Esophagus squamous epithelium (tissue), 5 donors: ENCODE results near the gene CFI. TPM values are rescaled to one million over a fixed set of nuclear protein-coding genes. Genes with fewer than 3 reads are reported as not detected.

Experiments used
- DNase-seq: peaks from one replicate; lab custom pipeline; 2025; lab: John Stamatoyannopoulos, UW
- H3K27ac ChIP-seq, 4 donors: fragments of 200-600 bp; sonication (generic); one replicate each; pipeline ENCODE4 v1.5.1; 2016 to 2019; ENCODE audit warnings: mild to moderate bottlenecking in 1 of 4
- H3K27me3 ChIP-seq, 4 donors: fragments of 200-600 bp; sonication (generic); 1 replicate in 3 of 4; 2 replicates in 1 of 4; pipeline versions ENCODE4 v1.5.1 to v1.6.0; 2017 to 2021; ENCODE audit warnings: antibody characterized with exemption in 1 of 4
- H3K36me3 ChIP-seq, 3 donors: fragments of 200-600 bp; sonication (generic); one replicate each; pipeline ENCODE4 v1.5.1; 2016 to 2019
- H3K4me1 ChIP-seq, 3 donors: fragments of 200-600 bp; sonication (generic); one replicate each; pipeline ENCODE4 v1.5.1; 2017 to 2019
- H3K4me3 ChIP-seq, 4 donors: fragments of 200-600 bp; sonication (generic); 1 replicate in 3 of 4; 2 replicates in 1 of 4; pipeline ENCODE4 v1.5.1; 2016 to 2019; ENCODE audit warnings: mild to moderate bottlenecking in 2 of 4, moderate library complexity in 1 of 4
- H3K9me3 ChIP-seq, 3 donors: fragments of 200-600 bp; sonication (generic); one replicate each; pipeline ENCODE4 v1.5.1; 2016 to 2019
- CTCF ChIP-seq, 6 experiments: fragments of 450-650 bp in 4 of 6; fragments of 200-600 bp in 2 of 6; sonication (generic) in 2 of 6; IDR thresholded peaks; one replicate each; pipeline ENCODE4 v1.5.1; 2016 to 2019; ENCODE audit warnings: antibody characterized with exemption in 6 of 6, mild to moderate bottlenecking in 4 of 6, moderate library complexity in 4 of 6
- POLR2A ChIP-seq, 4 donors: fragments of 450-650 bp; IDR thresholded peaks; one replicate each; pipeline ENCODE4 v1.6.1; 2017; ENCODE audit warnings: antibody characterized with exemption in 4 of 4, mild to moderate bottlenecking in 4 of 4, moderate library complexity in 3 of 4
- WGBS, 2 donors: methylation state at CpG; one replicate each; pipeline ENCODE4 v1.1.5; 2018; 5-methylcytosine and 5-hydroxymethylcytosine counted together
- intact Hi-C: fragments of 100-400 bp; cut with DNase I; formaldehyde crosslinking; loops from one replicate; pipeline ENCODE4 v1.15.0; 2022
- total RNA-seq, 4 donors: library from RNA; depleted of rRNA; stranded (reverse); fragments of >200 nt; gene quantifications; one replicate each; pipeline ENCODE4 v1.1.0, GENCODE V29; 2016
- donor health status: DM: yes; HTN: yes; CAD: no.

The CFI gene
- total RNA-seq, 4 donors from 2014 or later = 6.1 to 45.1 (median 11.0) TPM

DNA sequence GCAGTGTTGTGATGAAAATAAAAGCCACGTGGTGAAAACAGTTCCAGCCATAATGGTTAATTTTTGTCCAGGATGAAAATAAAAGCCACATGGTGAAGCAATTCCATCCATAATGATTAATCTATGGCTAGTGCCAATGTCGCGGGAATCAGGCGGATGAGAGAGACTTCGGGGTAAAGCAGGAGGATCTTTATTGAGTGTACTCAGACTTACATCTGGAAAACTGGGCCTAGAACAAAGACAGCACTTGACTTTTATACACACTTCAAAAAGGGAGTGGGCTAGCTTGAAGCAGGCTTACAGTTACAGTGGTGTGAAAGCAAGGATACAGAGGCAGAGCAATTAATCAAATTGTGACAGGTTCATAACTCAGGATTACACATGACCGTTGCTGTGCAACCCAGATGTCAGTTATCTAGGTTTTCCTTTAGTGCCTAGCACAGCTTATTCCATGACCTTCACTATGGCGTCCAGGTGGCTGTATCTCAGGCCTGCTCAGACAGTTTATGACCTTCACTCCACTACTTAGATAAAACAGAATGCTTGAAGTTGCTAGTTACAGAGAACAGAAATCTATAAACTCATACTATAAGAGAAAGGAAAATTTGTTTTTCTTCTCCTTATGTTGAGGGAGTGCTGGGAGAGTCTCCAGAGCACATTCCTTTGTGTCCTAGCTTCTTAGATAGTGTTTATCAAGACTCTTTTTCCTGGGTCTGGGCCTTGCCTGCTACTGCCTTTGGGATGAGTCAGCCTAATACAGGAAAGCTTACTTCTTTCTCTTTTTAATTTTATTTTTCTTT lies 66.0 kb downstream of the CFI start:
- H3K36me3 ChIP-seq = no peaks in the 10 kb centered on the region
- intact Hi-C loops = no loop called here
- no peaks in the 10 kb centered on the region for H3K27me3 ChIP-seq
- H3K4me3 ChIP-seq = no peak overlapping the region
- WGBS, 2 donors = 87% methylated on average over 7 of the region's 7 CpGs
- H3K27ac ChIP-seq = no peak overlapping the region
- no peak for DNase-seq
- no peaks in the 10 kb centered on the region for H3K9me3 ChIP-seq
- no peak for TF ChIP-seq CTCF (IDR thresholded peaks at IDR 0.05)
- no peak for TF ChIP-seq POLR2A (IDR thresholded peaks at IDR 0.05)
- H3K4me1 ChIP-seq = peaks cover 0 to 2% (median 0%) of the 10 kb centered on the region in 3 donors

DNA sequence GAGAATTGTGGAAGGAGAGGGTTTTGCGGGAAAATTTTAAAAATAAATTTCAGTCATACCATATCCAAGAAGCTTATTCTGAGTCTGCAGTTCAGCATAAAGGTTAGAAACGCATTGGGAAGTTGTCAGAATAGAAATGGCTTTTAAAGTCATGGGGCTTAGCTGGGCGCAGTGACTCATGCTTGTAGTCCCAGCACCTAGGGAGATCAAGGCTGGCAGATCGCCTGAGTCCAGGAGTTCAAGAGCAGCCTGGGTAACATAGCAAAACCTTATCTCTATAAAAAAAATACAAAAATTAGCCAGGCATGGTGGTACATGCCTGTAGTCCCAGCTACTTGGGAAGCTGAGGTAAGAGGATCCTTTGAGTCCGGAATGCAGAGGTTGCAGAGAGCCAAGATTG lies 68.1 kb downstream of the CFI start:
- TF ChIP-seq CTCF (IDR thresholded peaks at IDR 0.05) = no peak
- TF ChIP-seq POLR2A (IDR thresholded peaks at IDR 0.05) = no peak
- intact Hi-C loops = no loop called here
- Histone ChIP-seq H3K27me3 (no peaks in the 10 kb centered on the region), H3K9me3 (no peaks in the 10 kb centered on the region), H3K4me1 (peaks cover 0 to 15% (median 5%) of the 10 kb centered on the region in 3 donors), H3K27ac (no peak overlapping the region), H3K36me3 (no peaks in the 10 kb centered on the region), H3K4me3 (no peak overlapping the region)
- no peak for DNase-seq
- 78 to 82% methylated on average over 5 of the region's 5 CpGs for WGBS, 2 donors

- peak overlapping the region; percentile 88 to 91 (median 89) for H3K27ac ChIP-seq
- no peaks in the 10 kb centered on the region for H3K9me3 ChIP-seq
- H3K27me3 ChIP-seq = no peaks in the 10 kb centered on the region
- intact Hi-C loops = no loop called here
- 52 to 79% methylated on average over 14 to 20 of the region's 21 CpGs for WGBS, 2 donors
- H3K36me3 ChIP-seq = no peaks in the 10 kb centered on the region
- H3K4me1 ChIP-seq = peaks cover 3 to 31% (median 5%) of the 10 kb centered on the region in 3 donors
- H3K4me3 ChIP-seq = peak overlapping the region; percentile 78 to 94 (median 83)
- no peak for TF ChIP-seq POLR2A (IDR thresholded peaks at IDR 0.05)
- TF ChIP-seq CTCF (IDR thresholded peaks at IDR 0.05) = no peak
- DNase-seq = no peak
These were observed 70.9 kb downstream of the CFI start for GRCh38 chr4:109730619-109731545.

DNA sequence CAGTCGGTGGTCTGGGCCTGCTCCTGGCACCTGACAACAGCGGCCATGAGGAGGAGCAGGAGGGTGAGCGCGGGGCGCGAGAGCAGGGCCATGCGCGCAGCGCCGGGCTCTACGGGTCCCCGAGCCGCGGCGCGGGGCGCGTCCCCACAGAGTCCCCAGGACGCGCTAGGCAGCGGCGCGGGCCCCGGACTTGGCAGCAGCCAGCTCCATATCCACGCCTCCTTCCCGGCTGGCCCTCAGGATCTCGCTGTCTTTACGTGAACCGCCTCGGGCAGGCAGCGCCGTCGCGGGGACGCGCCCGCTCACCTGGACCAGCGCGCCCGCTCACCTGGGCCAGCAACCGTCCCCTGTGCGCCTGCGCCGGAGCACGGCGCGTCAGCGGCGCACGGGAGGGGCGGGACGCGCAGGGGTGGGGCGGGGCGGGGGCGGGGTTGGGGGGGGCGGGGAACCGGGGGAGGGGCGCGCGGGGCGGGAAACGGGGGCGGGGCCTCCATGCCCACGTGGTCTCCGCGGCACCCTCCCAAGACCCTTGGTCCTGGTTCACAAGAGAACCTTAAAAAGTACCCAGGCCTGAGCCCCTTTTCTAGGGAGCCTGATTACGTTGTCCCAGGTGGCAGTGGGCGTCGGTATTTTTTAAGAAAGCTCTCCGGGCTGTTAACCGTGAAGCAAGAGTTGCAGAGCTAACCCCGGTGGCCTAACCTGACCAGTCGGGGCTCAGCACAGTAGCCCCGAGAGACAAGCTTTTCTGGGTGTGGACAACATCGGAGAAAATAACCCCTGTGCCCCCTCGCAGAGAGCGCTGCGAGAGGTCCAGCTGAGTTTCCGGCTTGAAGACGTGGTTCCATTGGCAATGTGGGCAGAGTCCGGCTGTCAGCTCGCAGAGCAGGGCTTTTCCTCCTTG lies 71.8 kb downstream of the CFI start, which contains the start of gene PLA2G12A:
TSS of gene PLA2G12A (minus strand) at position 353 of the 901 bp plus-strand sequence. CDS start at position 92, 261 bp downstream.
- DNase-seq = peak; percentile 15
- Histone ChIP-seq H3K4me3 (peak within 1 kb of the TSS; percentile 78 to 94 (median 83)), H3K4me1 (peaks cover 3 to 31% (median 5%) of the 10 kb centered on the region in 3 donors), H3K9me3 (no peaks in the 10 kb centered on the region), H3K36me3 (no peaks in the 10 kb centered on the region), H3K27me3 (no peaks in the 10 kb centered on the region), H3K27ac (peak within 1 kb of the TSS; percentile 88 to 91 (median 89))
- TF ChIP-seq CTCF (IDR thresholded peaks at IDR 0.05) = no peak
- peak in 3 of 4 donors; percentile 18 to 85 (median 55) for TF ChIP-seq POLR2A (IDR thresholded peaks at IDR 0.05)
- intact Hi-C loops = loop anchor here (5.0 to 10.0 kb wide), 2 partner anchors 87 to 295 kb away; partner anchors contain the start of genes GAR1 and SEC24B
- 0 to 1% methylated on average over 1 to 12 of the region's 83 CpGs for WGBS, 2 donors
